Activated naive CD4-positive, alpha-beta T cell treated with anti-CD3 and anti-CD28 coated beads, Interleukin-2, amount 10 ng/mL, durations not matched to agents 7 days and 5 days (primary cell): Measurements from ENCODE around the gene NCK2.
"Not testable (repeated sequence)": the region's sequence is repeated elsewhere in the genome, so short reads cannot be mapped to it uniquely, and the experiment has no call there.

Source experiments
- CTCF ChIA-PET: fragments of 350-600 bp; sonication (Branson Sonifier 250); formaldehyde crosslinking; loops from one replicate; lab custom pipeline; 2021; ENCODE audit warnings: antibody characterized with exemption; lab: Charles Lee
- DNase-seq: peaks from one replicate; pipeline ENCODE4 v3.0.0-alpha.2; 2020
- H3K27ac Mint-ChIP-seq: one replicate; pipeline ENCODE4 v1.8.0; 2021; ENCODE audit warnings: mild to moderate bottlenecking, moderate library complexity, mixed read lengths
- H3K27me3 Mint-ChIP-seq: one replicate; pipeline ENCODE4 v1.8.0; 2021; ENCODE audit warnings: mild to moderate bottlenecking, mixed read lengths
- H3K36me3 Mint-ChIP-seq: one replicate; pipeline ENCODE4 v1.8.0; 2021; ENCODE audit warnings: mixed read lengths
- H3K4me1 Mint-ChIP-seq: one replicate; pipeline ENCODE4 v1.8.0; 2021; ENCODE audit warnings: mixed read lengths
- H3K4me3 Mint-ChIP-seq: one replicate; pipeline ENCODE4 v1.8.0; 2021; ENCODE audit warnings: mild to moderate bottlenecking, moderate library complexity, mixed read lengths
- H3K9me3 Mint-ChIP-seq: one replicate; pipeline ENCODE4 v1.8.0; 2021; ENCODE audit warnings: mixed read lengths

The NCK2 gene

GRCh38 chr2:105768961-105769452 is 24.3 kb downstream of the NCK2 start:
- CTCF ChIA-PET: interaction anchor here (0.6 kb wide), 2 partner anchors 11 to 182 kb away, joined by 3 read pairs; no protein-coding TSS in a partner anchor
- peaks cover 77% of the 10 kb centered on the region for H3K36me3 Mint-ChIP-seq
- peaks cover 5% of the 10 kb centered on the region for H3K9me3 Mint-ChIP-seq
- H3K27me3 Mint-ChIP-seq: no peaks in the 10 kb centered on the region
- DNase-seq: no peak
- H3K4me1 Mint-ChIP-seq: peaks cover 99% of the 10 kb centered on the region
- peak overlapping the region; percentile 91 for H3K27ac Mint-ChIP-seq
- H3K4me3 Mint-ChIP-seq: no peak overlapping the region

DNA sequence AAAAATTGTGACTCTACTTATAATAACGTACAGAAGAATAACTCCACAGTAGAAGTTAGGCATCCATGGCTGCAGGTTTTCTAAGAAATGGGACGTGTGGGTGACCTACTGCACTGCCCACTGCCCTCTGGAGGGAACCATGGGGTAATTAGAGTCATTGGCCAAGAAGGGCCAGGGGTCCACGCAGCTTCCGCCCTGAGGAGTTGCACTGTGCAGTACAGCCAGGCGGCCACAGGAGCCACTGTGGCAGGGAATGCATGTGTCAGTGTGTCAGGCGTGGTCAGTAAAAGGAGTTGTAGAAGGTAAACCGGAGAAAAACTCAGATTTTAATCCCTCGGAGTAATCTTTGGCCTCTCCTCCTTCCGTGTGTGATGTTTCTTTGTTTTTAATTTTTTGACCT is 24.8 kb downstream of the NCK2 start:
- peaks cover 5% of the 10 kb centered on the region for H3K9me3 Mint-ChIP-seq
- no peak overlapping the region for H3K4me3 Mint-ChIP-seq
- H3K27me3 Mint-ChIP-seq: no peaks in the 10 kb centered on the region
- CTCF ChIA-PET: no interaction called here
- H3K36me3 Mint-ChIP-seq: peaks cover 78% of the 10 kb centered on the region
- peak overlapping the region; percentile 91 for H3K27ac Mint-ChIP-seq
- peaks cover 99% of the 10 kb centered on the region for H3K4me1 Mint-ChIP-seq
- no peak for DNase-seq

DNA sequence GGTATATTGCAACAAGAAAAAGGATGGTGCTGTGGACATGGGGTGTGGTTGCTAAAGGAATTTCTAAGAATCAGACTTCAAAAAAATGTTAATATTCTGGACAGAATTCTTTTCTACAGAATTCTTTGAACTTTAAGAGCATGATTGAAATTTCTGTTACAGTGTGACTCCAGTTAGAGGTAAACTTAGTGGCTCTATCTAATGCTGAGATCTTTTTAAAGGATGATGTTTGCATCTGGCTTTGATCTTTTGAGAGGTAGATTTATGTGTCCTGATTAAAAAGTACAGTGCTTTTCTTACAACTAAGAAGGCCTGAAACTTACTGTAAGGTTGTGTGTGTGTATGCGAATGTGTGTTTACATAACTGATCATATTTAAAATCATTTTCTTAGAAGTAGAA is 25.4 kb downstream of the NCK2 start:
- CTCF ChIA-PET: no interaction called here
- peak overlapping the region; percentile 91 for H3K27ac Mint-ChIP-seq
- H3K4me1 Mint-ChIP-seq: peaks cover 99% of the 10 kb centered on the region
- peaks cover 5% of the 10 kb centered on the region for H3K9me3 Mint-ChIP-seq
- no peak for DNase-seq
- H3K4me3 Mint-ChIP-seq: peak overlapping the region; percentile 49
- H3K36me3 Mint-ChIP-seq: peaks cover 75% of the 10 kb centered on the region
- H3K27me3 Mint-ChIP-seq: no peaks in the 10 kb centered on the region

DNA sequence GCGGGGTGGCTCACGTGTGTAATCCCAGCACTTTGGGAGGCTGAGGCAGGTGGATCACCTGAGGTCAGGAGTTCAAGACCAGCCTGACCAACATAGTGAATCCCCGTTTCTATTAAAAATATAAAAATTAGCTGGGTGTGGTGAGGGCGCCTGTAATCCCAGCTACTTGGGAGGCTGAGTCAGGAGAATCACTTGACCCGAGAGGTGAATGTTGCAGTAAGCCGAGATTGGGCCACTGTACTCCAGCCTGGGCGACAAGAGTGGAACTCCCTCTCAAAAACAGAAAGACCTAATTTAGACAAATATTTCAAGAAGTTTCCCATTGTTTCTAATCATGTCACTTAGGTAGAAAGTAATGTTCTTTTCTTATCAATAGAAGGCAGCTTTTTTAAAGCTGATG is 26.6 kb downstream of the NCK2 start:
- peaks cover 99% of the 10 kb centered on the region for H3K4me1 Mint-ChIP-seq
- not testable (repeated sequence) for H3K27me3 Mint-ChIP-seq, H3K4me3 Mint-ChIP-seq, DNase-seq, H3K9me3 Mint-ChIP-seq
- CTCF ChIA-PET: interaction anchor here (1.4 kb wide), 1 partner anchor 11 kb away, joined by 4 read pairs; no protein-coding TSS in a partner anchor
- peaks cover 71% of the 10 kb centered on the region for H3K36me3 Mint-ChIP-seq
- peak overlapping the region; percentile 91 for H3K27ac Mint-ChIP-seq

- Mint-ChIP-seq H3K4me3 (no peak overlapping the region), H3K36me3 (peaks cover 67% of the 10 kb centered on the region), H3K9me3 (peaks cover 5% of the 10 kb centered on the region), H3K4me1 (peaks cover 99% of the 10 kb centered on the region), H3K27me3 (no peaks in the 10 kb centered on the region), H3K27ac (peak overlapping the region; percentile 91)
- DNase-seq: no peak
- CTCF ChIA-PET: interaction anchor here (1.4 kb wide), 1 partner anchor 11 kb away, joined by 4 read pairs; no protein-coding TSS in a partner anchor
Measured at GRCh38 chr2:105771836-105772235, 27.1 kb downstream of the NCK2 start.

- H3K36me3 Mint-ChIP-seq: peaks cover 61% of the 10 kb centered on the region
- H3K27me3 Mint-ChIP-seq: no peaks in the 10 kb centered on the region
- H3K9me3 Mint-ChIP-seq: peaks cover 5% of the 10 kb centered on the region
- no peak overlapping the region for H3K4me3 Mint-ChIP-seq
- DNase-seq: no peak
- CTCF ChIA-PET: interaction anchor here (1.4 kb wide), 1 partner anchor 10 kb away, joined by 4 read pairs; no protein-coding TSS in a partner anchor
- peaks cover 99% of the 10 kb centered on the region for H3K4me1 Mint-ChIP-seq
- H3K27ac Mint-ChIP-seq: peak overlapping the region; percentile 64
Measured at GRCh38 chr2:105772362-105772761, 27.6 kb downstream of the NCK2 start.

- Mint-ChIP-seq H3K4me3 (no peak overlapping the region), H3K36me3 (peaks cover 59% of the 10 kb centered on the region), H3K4me1 (peaks cover 99% of the 10 kb centered on the region), H3K27me3 (no peaks in the 10 kb centered on the region), H3K9me3 (peaks cover under 1% of the 10 kb centered on the region), H3K27ac (peak overlapping the region; percentile 67)
- CTCF ChIA-PET: no interaction called here
- no peak for DNase-seq
Measured at GRCh38 chr2:105773568-105773967, 28.9 kb downstream of the NCK2 start.

DNA sequence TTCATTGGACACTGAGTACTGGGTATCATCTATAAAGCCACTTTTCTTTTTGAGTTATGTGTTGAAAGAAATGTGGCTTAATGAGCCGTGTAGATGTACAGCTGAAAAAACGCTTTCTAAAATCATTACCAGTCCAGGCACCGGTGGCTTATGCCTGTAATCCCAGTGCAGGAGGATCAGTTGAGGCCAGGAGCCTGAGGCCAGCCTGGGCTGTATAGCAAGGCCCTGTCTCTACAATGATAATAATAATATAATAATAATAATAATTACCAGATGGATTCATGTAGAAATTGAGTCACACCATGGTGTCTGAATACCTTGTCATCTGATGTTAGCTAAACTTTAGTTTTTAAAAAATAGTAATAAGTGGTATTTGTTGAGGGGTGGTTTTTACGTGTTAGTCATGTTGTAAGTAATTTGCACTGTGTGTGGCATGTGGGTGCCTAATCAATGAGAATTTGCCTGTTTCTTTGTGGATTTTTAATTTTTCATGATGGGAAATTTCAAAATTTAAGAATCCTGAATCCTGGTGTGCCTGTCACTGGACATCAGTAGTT is 30.1 kb downstream of the NCK2 start:
- DNase-seq: no peak
- Mint-ChIP-seq H3K36me3 (peaks cover 53% of the 10 kb centered on the region), H3K4me3 (no peak overlapping the region), H3K9me3 (no peaks in the 10 kb centered on the region), H3K27ac (peak overlapping the region; percentile 91), H3K4me1 (peaks cover 94% of the 10 kb centered on the region), H3K27me3 (no peaks in the 10 kb centered on the region)
- CTCF ChIA-PET: interaction anchor here (1.5 kb wide), 1 partner anchor 22 kb away, joined by 4 read pairs; no protein-coding TSS in a partner anchor

DNA sequence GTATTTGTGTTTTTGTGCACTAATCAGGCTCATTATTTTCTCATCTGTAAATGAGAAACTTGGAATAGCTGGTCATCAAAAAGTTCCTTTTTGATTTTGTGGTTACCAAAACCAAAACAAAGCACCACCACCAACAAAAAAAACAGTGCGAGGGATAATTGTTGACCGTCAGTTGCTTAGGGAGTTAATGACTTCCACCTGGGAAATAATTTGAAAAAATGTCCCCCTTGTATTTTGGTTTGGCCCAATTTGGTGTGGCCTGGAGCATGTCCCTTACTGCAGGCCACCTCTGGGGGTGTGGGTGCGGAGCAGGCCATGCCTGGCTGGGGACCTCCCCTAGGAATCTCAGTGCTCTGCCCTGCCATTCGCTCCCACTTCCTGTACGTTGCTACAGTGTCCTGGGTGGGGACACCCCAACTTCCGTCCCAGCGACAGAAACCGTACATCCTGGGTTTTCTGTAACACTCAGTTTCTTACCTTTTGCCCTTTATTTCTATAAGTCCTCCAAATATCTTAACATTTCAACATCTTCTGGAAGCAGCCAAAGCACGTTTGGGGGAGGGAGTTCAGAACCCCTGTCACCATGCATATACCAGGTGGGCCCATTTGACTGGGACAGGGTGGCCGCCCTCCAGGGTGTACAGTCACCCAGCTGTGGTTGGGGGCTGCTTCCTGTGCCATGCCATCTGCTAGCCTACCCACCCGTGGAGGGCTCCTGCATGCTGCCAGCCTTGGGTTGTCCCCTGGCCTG is 31.3 kb downstream of the NCK2 start:
- H3K9me3 Mint-ChIP-seq: no peaks in the 10 kb centered on the region
- peaks cover 56% of the 10 kb centered on the region for H3K36me3 Mint-ChIP-seq
- peak overlapping the region; percentile 91 for H3K27ac Mint-ChIP-seq
- peaks cover 94% of the 10 kb centered on the region for H3K4me1 Mint-ChIP-seq
- CTCF ChIA-PET: interaction anchor here (1.5 to 2.5 kb wide), 2 partner anchors 23 to 310 kb away, joined by 4 to 10 read pairs; no protein-coding TSS in a partner anchor
- H3K4me3 Mint-ChIP-seq: peak overlapping the region; percentile 68
- no peaks in the 10 kb centered on the region for H3K27me3 Mint-ChIP-seq
- DNase-seq: peak; percentile 59

GRCh38 chr2:105776560-105776928 is 31.8 kb downstream of the NCK2 start:
- CTCF ChIA-PET: interaction anchor here (1.5 to 2.5 kb wide), 2 partner anchors 29 to 309 kb away, joined by 3 to 10 read pairs; no protein-coding TSS in a partner anchor
- H3K36me3 Mint-ChIP-seq: peaks cover 61% of the 10 kb centered on the region

DNA sequence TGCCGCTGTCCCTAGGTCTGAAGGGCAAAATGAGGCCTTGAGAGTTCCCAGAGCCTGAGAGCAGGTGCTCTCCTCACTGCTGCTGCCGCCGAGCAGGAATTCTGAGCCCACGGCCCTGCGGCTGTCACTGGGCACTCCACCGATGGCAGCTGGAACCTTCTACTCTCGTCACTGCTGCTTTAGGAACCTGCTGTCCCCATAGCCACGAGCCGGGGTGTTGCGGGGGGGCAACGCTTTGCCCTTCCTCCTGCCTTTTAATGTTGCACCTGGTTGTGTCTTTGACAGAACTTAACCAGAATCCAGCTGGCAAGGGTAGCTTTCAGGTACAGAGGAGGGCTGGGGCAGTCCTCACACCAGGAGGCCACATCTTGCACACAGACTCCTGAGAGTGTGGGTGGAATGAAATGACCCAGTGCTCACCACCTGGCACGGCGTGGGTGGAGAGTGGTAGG is 32.3 kb downstream of the NCK2 start:
- peaks cover 61% of the 10 kb centered on the region for H3K36me3 Mint-ChIP-seq
- peaks cover 94% of the 10 kb centered on the region for H3K4me1 Mint-ChIP-seq
- no peaks in the 10 kb centered on the region for H3K9me3 Mint-ChIP-seq
- CTCF ChIA-PET: interaction anchor here (1.5 to 2.6 kb wide), 3 partner anchors 11 to 309 kb away, joined by 3 to 12 read pairs (median 10); no protein-coding TSS in a partner anchor
- peak; percentile 53 for DNase-seq
- H3K27me3 Mint-ChIP-seq: no peaks in the 10 kb centered on the region
- peak overlapping the region; percentile 68 for H3K4me3 Mint-ChIP-seq
- H3K27ac Mint-ChIP-seq: peak overlapping the region; percentile 91

More at GRCh38 chr2:105776560-105776928, 31.8 kb downstream of the NCK2 start:
- Mint-ChIP-seq H3K4me3 (peak overlapping the region; percentile 68), H3K27me3 (no peaks in the 10 kb centered on the region), H3K9me3 (no peaks in the 10 kb centered on the region), H3K27ac (peak overlapping the region; percentile 91), H3K4me1 (peaks cover 94% of the 10 kb centered on the region)
- no peak for DNase-seq

- Mint-ChIP-seq H3K27ac (peak overlapping the region; percentile 91), H3K4me1 (peaks cover 94% of the 10 kb centered on the region), H3K9me3 (no peaks in the 10 kb centered on the region), H3K36me3 (peaks cover 61% of the 10 kb centered on the region), H3K27me3 (no peaks in the 10 kb centered on the region), H3K4me3 (peak overlapping the region; percentile 68)
- CTCF ChIA-PET: interaction anchor here (1.3 to 2.6 kb wide), 4 partner anchors 10 to 308 kb away, joined by 3 to 12 read pairs (median 8); no protein-coding TSS in a partner anchor
- DNase-seq: no peak
Measured at GRCh38 chr2:105777506-105778055, 32.9 kb downstream of the NCK2 start.

DNA sequence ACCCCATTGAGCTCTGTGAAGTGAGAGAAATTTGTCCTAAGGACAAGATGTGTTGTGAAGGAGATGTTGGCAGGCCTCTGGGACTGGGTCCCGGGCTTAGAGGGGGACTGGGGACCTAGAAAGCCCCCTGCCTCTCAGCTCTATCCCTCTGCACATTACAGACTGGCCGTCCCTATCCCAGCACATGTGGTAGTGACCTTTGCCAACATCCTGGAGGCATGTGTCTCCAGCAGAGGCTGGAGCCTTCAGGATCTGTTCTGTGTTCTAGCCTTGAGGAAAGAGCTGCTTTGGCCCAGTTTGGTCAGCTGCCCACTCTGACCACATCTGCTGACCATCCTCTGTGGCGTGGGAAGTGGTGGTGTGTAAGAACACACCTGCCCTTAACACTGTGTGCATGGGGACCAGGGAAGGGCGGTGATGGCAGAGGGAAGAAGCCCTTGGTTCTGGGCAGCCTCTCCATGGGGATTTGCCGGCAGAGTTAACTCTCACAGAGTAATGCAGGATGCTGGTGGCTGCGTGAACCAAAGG is 33.4 kb downstream of the NCK2 start:
- no peaks in the 10 kb centered on the region for H3K27me3 Mint-ChIP-seq
- peak overlapping the region; percentile 68 for H3K4me3 Mint-ChIP-seq
- CTCF ChIA-PET: interaction anchor here (1.0 to 2.6 kb wide), 6 partner anchors 9 to 308 kb away, joined by 3 to 12 read pairs (median 6); no protein-coding TSS in a partner anchor
- no peaks in the 10 kb centered on the region for H3K9me3 Mint-ChIP-seq
- DNase-seq: no peak
- H3K27ac Mint-ChIP-seq: peak overlapping the region; percentile 91
- H3K36me3 Mint-ChIP-seq: peaks cover 58% of the 10 kb centered on the region
- peaks cover 94% of the 10 kb centered on the region for H3K4me1 Mint-ChIP-seq
